Loucy (cell line): ENCODE data around the gene PDE9A.

Source experiments
- H2AFZ ChIP-seq: fragments of 200-600 bp; sonication (generic); 2 replicates; pipeline ENCODE4 v1.6.0; 2016; ENCODE audit warnings: antibody characterized with exemption, mild to moderate bottlenecking, low read length, moderate library complexity
- H3F3A ChIP-seq: fragments of 200-600 bp; 2 replicates; pipeline ENCODE4 v1.6.0; 2016; ENCODE audit warnings: antibody characterized with exemption, low read depth, mild to moderate bottlenecking
- H3K27me3 ChIP-seq: fragments of 200-600 bp; sonication (generic); 2 replicates; pipeline ENCODE4 v1.6.1; 2014; ENCODE audit warnings: low read length, mild to moderate bottlenecking; ENCODE audit not compliant: insufficient read depth, poor library complexity, severe bottlenecking
- H3K36me3 ChIP-seq: fragments of 200-600 bp; sonication (generic); 2 replicates; pipeline ENCODE4 v1.6.1; 2016; ENCODE audit warnings: low read length; ENCODE audit not compliant: insufficient read depth
- H3K4me1 ChIP-seq: fragments of 200-600 bp; sonication (generic); 2 replicates; pipeline ENCODE4 v1.5.1; 2014; ENCODE audit warnings: low read length, mild to moderate bottlenecking; ENCODE audit not compliant: insufficient read depth, poor library complexity, severe bottlenecking
- H3K4me2 ChIP-seq: fragments of 200-600 bp; sonication (generic); 2 replicates; pipeline ENCODE4 v1.6.0; 2014; ENCODE audit warnings: antibody characterized with exemption, low read length, low read depth, mild to moderate bottlenecking; ENCODE audit not compliant: poor library complexity, severe bottlenecking
- H3K4me3 ChIP-seq: fragments of 200-600 bp; sonication (generic); 2 replicates; pipeline ENCODE4 v1.5.1; 2014; ENCODE audit warnings: low read length, mild to moderate bottlenecking, mixed read lengths; ENCODE audit not compliant: poor library complexity, severe bottlenecking
- H3K79me2 ChIP-seq: fragments of 200-600 bp; sonication (generic); 2 replicates; pipeline ENCODE4 v1.6.1; 2014; ENCODE audit warnings: low read length; ENCODE audit not compliant: insufficient read depth
- H3K9ac ChIP-seq: fragments of 200-600 bp; sonication (generic); 2 replicates; pipeline ENCODE4 v1.6.0; 2014; ENCODE audit warnings: mild to moderate bottlenecking, low read depth, low read length, moderate library complexity; ENCODE audit not compliant: poor library complexity, severe bottlenecking
- H3K9me2 ChIP-seq: fragments of 200-600 bp; sonication (generic); replicated peaks from 2 replicates; pipeline ENCODE4 v1.6.1; 2016; ENCODE audit warnings: low read depth, low read length, mixed read lengths
- H3K9me3 ChIP-seq: fragments of 200-600 bp; sonication (generic); 2 replicates; pipeline ENCODE4 v1.6.1; 2014; ENCODE audit warnings: mild to moderate bottlenecking, antibody characterized with exemption, low read length, low read depth; ENCODE audit not compliant: insufficient read depth
- H4K20me1 ChIP-seq: fragments of 200-600 bp; sonication (generic); 2 replicates; pipeline ENCODE4 v1.6.0; 2014; ENCODE audit warnings: antibody characterized with exemption, low read length, mild to moderate bottlenecking; ENCODE audit not compliant: insufficient read depth, poor library complexity, severe bottlenecking
- CTCF ChIP-seq: fragments of 200-600 bp; sonication (generic); conservative IDR thresholded peaks from 2 replicates; pipeline ENCODE4 v1.5.1; 2014; ENCODE audit warnings: mild to moderate bottlenecking, antibody characterized with exemption, low read length
- EZH2phosphoT487 ChIP-seq: fragments of 200-600 bp; IDR thresholded peaks from 2 replicates; pipeline ENCODE4 v1.6.1; 2018; ENCODE audit warnings: antibody characterized with exemption, mild to moderate bottlenecking, moderate library complexity, borderline replicate concordance

The PDE9A gene

GRCh38 chr21:42746593-42747275 lies 93.3 kb downstream of the PDE9A start:
- Histone ChIP-seq H3K4me3 (no peak overlapping the region), H3K9me3 (no peaks in the 10 kb centered on the region), H3K4me1 (no peaks in the 10 kb centered on the region), H3K4me2 (no peak overlapping the region), H3F3A (no peaks in the 10 kb centered on the region), H2AFZ (no peak overlapping the region), H3K79me2 (no peaks in the 10 kb centered on the region), H4K20me1 (no peaks in the 10 kb centered on the region), H3K9ac (no peak overlapping the region), H3K36me3 (no peaks in the 10 kb centered on the region), H3K27me3 (no peaks in the 10 kb centered on the region), H3K9me2 (no peaks in the 10 kb centered on the region)
- TF ChIP-seq CTCF: no peak
- TF ChIP-seq EZH2phosphoT487: no peak

- Histone ChIP-seq H3K36me3 (no peaks in the 10 kb centered on the region), H3K4me3 (no peak overlapping the region), H3K79me2 (no peaks in the 10 kb centered on the region), H3F3A (no peaks in the 10 kb centered on the region), H4K20me1 (no peaks in the 10 kb centered on the region), H3K9ac (no peak overlapping the region), H3K4me1 (no peaks in the 10 kb centered on the region), H3K9me3 (no peaks in the 10 kb centered on the region), H3K9me2 (no peaks in the 10 kb centered on the region), H2AFZ (no peak overlapping the region), H3K27me3 (no peaks in the 10 kb centered on the region), H3K4me2 (no peak overlapping the region)
- TF ChIP-seq EZH2phosphoT487 (no peak), CTCF (no peak)
These were observed 93.9 kb downstream of the PDE9A start for GRCh38 chr21:42747276-42747701.

DNA sequence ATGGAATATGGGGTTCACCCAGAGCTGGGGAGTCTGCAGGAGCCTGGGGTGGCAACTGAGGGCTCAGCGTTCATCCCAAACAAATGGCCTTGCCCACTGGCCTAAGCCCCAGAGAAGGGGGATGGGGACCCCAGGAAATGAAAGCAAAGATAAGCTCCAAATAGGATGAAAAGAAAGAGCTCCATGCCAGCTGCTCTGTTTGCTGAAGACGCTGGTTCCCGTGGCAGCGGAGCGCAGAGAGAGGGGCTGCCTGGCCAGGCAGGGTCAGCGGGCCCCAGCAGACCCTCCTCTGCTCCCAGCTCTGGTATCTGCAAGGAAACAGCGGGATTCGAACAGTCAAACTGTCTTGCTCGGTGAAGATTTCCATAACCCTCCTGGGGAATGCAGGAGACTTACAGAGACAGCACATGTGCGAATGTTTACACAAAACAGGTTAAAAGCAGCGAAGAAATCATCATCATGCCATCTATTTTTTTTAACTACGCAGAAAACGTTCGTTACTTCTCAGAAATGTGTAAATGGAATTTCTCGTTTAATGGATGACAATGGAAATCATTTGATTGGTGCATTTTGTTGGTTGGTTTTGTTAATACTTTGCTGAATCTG lies 94.4 kb downstream of the PDE9A start:
- Histone ChIP-seq H3K4me1 (no peaks in the 10 kb centered on the region), H3K9ac (no peak overlapping the region), H2AFZ (no peak overlapping the region), H3K9me3 (no peaks in the 10 kb centered on the region), H3K4me2 (no peak overlapping the region), H3K79me2 (no peaks in the 10 kb centered on the region), H3K27me3 (no peaks in the 10 kb centered on the region), H3F3A (no peaks in the 10 kb centered on the region), H3K9me2 (no peaks in the 10 kb centered on the region), H3K36me3 (no peaks in the 10 kb centered on the region), H3K4me3 (no peak overlapping the region), H4K20me1 (no peaks in the 10 kb centered on the region)
- TF ChIP-seq CTCF (no peak), EZH2phosphoT487 (no peak)
